ENCODE data around the gene GRIK5.

The GRIK5 gene

GRCh38 chr19:42076380-42076944 is 6.5 kb upstream of the GRIK5 start:
- no peak for DNase-seq (ENCODE audit: low read depth, low spot score)

DNA sequence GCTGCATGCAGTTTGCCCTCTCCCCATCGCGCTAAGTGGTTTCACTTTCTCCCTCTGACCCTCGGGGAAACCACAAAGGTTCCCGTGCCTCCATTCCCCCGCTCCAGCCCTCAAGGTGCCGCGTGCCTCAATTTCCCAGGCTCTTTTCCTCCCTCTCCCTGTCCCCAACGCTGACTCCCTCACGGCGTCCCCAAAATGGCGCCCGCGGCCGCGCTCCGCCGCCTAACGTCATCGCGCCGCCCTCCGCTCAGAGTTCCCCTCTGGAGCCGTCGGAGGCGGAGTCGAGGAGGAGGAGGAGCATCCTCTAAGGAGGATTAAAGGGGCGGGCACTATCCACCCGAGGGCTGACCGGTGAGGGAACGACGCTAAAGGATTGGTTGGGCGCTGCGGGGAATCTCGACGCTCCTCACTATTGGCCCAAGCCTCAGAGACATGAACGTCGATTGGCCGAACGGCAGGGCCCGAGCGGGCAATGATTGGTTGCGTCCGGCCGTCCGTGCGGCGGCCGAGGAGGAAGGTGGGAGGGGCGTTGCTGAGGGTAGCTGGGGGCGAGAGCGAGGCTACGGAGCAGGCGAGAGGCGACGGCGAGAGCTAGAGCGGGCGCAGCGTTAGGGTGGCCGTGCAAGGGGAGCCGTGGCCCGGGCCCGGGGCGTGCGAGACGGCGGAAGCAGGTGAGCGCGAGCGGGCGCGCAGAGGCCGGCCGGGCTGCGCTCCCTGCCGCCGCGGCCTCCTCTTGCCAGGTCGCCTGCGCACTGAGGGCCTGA is 5.8 kb upstream of the GRIK5 start, which contains the start of gene ZNF574:
TSS of gene ZNF574 (plus strand) at position 551 of the 764 bp plus-strand sequence. CDS start 2,441 bp downstream, outside the sequence.
- DNase-seq (ENCODE audit: low read depth, low spot score) = peak; percentile 98

DNA sequence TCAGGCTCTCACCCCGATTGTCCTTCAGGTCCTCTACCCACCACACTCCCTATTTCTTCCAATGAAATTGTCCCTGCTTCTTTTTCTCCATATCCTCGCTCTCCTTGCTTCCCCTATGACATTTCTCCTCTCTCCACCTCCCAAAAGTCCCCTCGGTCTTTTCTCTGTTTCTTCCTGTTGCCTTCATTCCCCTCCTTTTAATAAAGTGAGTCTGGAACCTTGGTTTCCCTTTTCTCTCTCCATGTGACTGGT is 5.3 kb upstream of the GRIK5 start:
- no peak for DNase-seq (ENCODE audit: low read depth, low spot score)

DNA sequence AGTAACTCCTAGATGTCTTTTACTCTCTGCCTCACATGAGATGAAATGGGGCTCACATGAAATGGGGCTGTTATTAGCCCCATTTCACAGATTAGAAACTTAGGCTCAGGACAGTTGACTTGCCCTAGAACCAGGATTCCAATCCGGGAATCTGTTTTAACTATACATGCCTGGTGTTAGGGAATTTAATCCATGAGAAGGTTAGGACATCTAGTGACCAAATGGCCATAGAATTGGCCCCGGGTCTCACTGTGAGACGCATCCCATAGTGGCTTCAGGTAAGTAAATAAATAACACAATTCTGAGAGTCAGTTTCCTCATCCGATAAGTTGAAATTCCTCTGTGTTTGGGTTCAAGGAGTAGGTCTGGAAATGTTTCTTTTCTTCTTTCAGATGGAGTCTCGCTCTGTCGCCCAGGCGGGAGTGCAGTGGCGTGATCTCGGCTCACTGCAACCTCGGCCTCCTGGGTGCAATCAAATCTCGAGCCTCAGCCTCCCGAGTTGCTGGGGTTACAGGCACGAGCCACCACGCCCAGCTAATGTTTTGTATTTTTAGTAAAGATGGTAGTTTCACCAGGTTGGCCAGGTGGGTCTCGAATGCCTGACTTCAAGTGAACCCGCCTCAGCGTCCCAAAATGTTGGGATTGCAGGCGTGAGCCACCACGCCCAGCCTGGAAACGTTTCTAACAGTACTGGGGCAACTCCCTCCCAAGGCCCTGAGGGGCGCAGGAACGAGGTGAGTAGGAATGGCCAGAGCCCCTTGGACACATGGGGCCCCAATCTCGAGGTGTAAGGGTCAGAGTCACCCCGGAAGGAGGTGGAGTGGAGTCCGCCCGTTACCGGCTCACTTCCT is 4.7 kb upstream of the GRIK5 start:
- DNase-seq (ENCODE audit: low read depth, low spot score) = no peak

DNA sequence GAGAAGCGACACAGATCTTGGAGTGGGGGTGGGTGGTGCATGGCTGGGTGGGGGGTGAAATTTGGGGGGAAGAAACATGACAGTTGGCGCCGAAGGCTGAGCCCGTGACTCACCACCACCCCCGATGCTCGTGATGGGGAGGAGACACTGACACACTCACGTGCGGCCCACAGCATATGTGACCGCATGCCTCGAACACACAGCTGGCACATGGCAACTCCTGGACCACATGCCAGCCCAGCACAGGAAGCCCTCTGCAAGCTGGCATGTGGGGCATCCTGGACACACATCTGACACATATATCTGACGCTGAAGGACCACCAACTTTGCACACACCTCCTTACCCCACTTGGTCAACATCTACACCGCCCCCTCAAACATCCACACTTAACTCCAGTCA is 1.2 kb upstream of the GRIK5 start:
- DNase-seq (ENCODE audit: low read depth, low spot score) = no peak

GRCh38 chr19:42068756-42069571 is 1.0 kb downstream of the GRIK5 start:
- no peak for DNase-seq (ENCODE audit: low read depth, low spot score)

DNA sequence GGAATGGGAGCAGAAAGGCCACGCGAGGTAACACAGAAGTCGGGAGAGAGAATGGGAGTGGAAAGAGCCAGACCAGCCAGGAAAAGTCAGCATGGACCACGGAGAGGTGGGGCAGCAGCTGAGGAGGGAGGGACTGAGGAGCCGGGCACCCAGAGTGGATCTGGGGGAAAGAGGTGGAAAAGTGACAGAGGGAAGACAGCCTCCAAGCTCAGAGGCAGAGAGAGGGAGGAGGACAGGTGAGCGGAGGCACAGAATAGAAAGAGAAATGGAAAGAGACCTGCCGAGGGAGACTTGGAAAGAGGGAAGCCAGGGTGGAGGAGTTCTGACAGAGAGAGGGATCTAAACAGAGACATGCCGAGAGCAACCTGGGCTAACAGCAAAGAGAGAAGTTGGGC is 1.6 kb downstream of the GRIK5 start:
- DNase-seq (ENCODE audit: low read depth, low spot score) = no peak

DNA sequence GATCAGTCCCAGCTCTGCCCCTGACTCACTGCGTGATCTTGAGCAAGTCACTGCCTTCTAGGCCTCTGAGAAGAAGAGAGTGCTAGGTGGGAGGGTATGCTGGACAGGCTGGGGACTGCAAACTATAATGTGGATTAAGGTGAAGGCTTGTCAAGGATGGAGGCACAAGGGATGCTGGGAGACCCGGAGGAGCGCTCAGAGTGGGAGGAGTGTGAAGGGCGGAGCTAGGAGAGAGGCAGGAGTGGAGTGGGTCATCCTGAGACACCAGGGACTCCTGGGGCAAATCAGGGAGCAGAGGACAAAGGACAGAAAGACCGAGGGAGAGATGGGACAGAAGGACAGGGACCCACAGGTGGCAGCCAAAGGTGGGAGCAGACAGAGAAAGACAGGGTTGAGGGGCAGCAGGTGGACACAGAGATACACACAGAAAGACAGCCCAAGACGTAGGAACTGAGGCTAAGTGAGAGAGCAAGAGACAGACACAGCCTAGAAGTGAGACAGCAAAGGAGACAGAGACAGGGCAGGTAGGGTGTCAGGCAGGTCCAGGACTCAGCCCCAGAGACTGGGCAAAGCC is 2.6 kb downstream of the GRIK5 start:
- no peak for DNase-seq (ENCODE audit: low read depth, low spot score)

DNA sequence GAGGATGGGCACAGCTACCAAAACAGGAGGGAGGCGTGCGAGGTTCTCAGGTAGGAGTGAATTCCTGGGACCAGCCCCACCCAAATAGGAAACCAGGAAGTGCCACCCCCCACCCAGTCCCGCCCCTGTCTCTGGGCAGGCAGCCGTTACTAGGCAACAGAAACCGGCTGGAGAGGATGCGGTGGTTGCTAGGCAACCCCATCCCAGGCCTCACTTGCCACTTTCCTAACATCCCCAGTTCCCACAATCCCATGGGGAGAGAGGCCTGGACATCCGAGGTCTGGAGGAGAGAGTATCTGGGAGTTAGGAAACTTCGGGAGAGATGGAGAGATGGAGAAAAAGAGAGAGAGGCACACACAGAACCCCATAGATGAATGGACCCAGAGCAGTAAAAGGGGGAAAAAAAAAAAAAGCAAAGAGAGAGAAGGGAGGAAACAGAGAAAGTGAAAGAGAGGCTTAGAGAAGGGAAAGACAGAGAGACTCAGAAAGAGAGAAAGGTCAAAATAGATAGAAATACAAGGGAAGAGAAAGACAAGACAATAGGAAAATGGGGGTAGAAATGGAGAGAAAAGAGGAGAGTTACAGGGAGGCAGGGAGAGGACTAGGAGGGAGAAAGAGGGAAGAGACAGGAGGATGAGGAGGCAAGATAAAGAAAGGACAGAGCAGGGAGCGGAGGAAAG is 3.8 kb downstream of the GRIK5 start:
- DNase-seq (ENCODE audit: low read depth, low spot score) = no peak

- no peak for DNase-seq (ENCODE audit: low read depth, low spot score)
These were observed 4.5 kb downstream of the GRIK5 start for GRCh38 chr19:42065511-42065910.

DNA sequence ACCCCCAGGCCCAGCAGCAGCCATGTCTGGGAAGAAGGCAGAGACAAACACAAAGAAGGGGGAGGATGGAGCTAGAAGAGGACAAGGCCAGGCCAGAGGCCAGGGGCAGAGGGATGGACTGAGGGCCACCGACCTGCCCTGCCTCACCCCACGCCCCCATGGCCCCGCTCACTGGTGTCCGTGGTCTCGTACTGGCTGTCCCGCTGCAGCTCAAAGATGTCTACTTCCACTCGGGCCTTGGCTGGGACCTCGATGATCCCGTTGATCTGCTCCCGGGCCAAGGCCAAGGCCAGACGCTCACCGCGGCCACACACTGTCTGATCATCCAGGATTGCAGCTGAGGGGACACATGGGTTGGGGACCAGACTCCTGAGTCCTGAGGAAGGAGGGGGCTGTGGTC is 5.0 kb downstream of the GRIK5 start:
- no peak for DNase-seq (ENCODE audit: low read depth, low spot score)

- DNase-seq (ENCODE audit: low read depth, low spot score) = no peak
These were observed 5.6 kb downstream of the GRIK5 start for GRCh38 chr19:42064432-42064831.

DNA sequence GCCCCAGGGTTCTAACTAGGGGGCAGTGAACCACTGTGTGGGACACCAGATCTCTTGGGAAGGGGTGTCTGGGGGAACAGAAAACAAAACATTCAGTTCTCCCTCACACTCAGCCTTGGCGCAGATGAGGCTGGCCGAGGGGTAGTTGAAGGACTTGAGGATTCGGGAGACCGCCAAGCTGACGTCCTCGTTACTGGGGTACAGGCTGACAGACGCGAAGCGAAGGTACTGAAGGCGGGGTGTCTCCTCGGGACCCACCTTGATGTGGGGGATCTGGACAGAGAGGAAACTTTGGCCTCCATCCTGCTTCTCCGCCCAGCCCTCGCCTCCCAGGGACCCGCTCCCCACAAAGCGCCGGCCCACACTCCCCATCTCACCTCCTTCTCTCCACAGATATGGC is 7.6 kb downstream of the GRIK5 start:
- DNase-seq (ENCODE audit: low read depth, low spot score) = no peak

DNA sequence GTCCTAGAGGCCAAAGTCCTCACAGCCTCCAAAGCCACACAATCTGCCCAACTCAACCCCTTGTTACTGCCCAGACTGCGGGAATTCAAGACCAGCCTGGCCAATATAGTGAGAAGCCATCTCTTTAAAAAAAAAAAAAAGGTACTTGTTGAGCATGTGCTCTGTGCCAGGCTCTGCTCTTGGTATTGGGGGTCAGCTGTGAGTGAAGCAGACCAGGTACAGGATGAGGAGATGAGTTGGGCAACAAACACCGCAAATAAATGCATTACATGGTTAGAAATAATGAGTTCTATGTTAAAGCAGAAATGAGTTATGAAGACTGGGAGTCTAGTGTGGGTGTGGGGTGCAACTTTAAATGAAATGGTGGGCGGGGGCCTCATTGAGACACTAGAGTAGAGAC is 9.9 kb downstream of the GRIK5 start:
- DNase-seq (ENCODE audit: low read depth, low spot score) = no peak

DNA sequence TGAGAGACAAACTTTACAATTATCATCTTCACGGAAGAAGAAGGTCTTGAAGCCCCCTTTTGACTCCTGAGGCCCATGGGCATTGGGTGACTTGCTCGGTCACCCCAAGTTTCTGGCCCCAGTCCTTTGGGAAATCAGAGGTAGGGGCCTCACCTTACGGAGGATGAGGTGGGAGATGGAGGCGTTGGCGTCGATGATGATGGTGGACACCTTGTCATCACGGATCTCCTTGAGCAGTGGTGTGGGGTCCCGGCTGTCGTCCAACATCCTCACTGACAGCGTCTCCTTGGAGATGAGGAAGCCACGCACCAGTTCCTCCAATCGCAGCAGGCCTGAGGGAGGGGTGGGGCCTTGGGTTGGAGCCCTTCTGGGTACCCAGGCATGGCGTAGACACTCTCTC is 10.8 kb downstream of the GRIK5 start:
- no peak for DNase-seq (ENCODE audit: low read depth, low spot score)

DNA sequence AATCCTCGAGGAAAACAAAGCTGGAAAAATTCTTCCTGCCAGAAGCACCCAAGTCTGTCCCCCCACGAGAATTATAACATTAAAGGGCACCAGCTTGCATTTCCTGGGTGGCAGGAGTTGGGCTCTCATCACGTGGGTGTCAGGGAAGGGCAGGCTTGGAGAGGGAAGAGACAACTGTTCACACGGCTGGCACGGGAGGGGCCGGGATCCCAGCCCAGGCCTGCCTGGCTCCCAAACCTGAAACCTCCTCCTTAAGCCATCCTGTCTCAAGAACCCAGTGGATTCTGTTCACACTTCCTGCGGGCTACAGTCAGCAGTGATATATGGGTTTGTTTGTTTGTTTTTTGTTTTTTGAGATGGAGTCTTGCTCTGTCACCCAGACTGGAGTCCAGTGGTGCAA is 12.2 kb downstream of the GRIK5 start:
- DNase-seq (ENCODE audit: low read depth, low spot score) = no peak

GRCh38 chr19:42054205-42054604 is 15.8 kb downstream of the GRIK5 start:
- no peak for DNase-seq (ENCODE audit: low read depth, low spot score)

DNA sequence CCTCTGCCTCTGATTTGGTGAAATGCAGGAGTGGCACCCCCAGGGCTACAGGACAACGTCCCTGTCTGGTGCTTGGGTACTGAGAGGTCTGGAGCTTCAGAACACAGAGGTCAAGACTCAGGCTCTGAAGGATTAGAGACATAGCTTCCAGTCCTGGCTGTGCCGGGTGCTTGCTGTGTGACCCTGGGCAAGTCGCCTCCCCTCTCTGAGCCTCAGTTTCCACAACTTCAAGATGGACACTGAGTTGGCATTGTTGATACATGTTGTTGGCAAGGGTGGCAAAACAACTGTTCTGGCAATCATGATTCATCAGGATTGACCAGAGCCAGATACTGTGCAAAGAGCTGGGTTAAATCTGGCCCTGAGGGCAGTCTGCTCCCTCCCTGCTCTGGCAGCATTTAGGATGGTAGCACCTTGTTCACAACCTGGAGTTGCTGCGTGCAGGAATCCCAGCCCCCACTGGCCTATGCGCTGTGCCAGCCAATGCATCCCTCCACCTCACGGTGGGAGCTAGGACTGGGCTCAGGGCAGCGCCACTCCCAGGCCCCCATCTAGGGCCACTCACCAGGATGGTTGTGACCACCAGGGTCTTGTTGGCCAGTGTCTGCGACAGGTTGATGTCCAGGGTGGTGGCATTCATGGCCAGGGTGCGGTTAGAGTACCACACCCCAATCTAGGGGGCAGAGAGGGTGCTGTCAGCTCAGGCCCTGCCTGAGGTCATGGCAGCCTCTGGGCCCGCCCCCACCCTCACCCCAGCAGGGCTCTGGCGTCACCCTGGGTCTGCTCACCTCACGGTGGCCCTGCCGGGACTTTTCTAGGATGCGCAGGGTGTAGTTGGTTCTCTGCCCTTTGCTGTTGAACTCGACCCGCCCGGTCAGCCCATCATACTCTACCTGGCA is 16.7 kb downstream of the GRIK5 start:
- no peak for DNase-seq (ENCODE audit: low read depth, low spot score)

GRCh38 chr19:42052241-42052863 is 17.7 kb downstream of the GRIK5 start:
- DNase-seq (ENCODE audit: low read depth, low spot score) = no peak

All from smooth muscle cell of the brain vasculature (primary cell).